Testis (tissue), 3 donors: Measurements from ENCODE around the gene MEAF6. TPM values are rescaled to one million over a fixed set of nuclear protein-coding genes. Genes with fewer than 3 reads are reported as not detected.
A peak's percentile ranks its signal among the peaks of the same experiment; 100 is the strongest.

Experiments used
- DNase-seq: peaks from one replicate; pipeline ENCODE4 v3.0.0-alpha.2; 2019
- H3K27ac ChIP-seq, 2 donors: fragments of 200-600 bp; sonication (generic); one replicate each; pipeline ENCODE4 v1.5.1; 2019
- H3K27me3 ChIP-seq: fragments of 200-600 bp; sonication (generic); one replicate; pipeline ENCODE4 v1.5.1; 2019
- H3K36me3 ChIP-seq: fragments of 200-600 bp; sonication (generic); one replicate; pipeline ENCODE4 v1.5.1; 2017; ENCODE audit warnings: low read depth; ENCODE audit errors: missing control alignments
- H3K4me1 ChIP-seq: fragments of 200-600 bp; sonication (generic); one replicate; pipeline ENCODE4 v1.5.1; 2019
- H3K4me3 ChIP-seq, 2 donors: fragments of 200-600 bp; sonication (generic); one replicate each; pipeline ENCODE4 v1.5.1; 2017 to 2019
- H3K9me3 ChIP-seq: fragments of 200-600 bp; sonication (generic); one replicate; pipeline ENCODE4 v1.5.1; 2017
- POLR2A ChIP-seq: fragments of 450-650 bp; IDR thresholded peaks from one replicate; pipeline ENCODE4 v1.6.1; 2017; ENCODE audit warnings: antibody characterized with exemption, mild to moderate bottlenecking, moderate library complexity
- WGBS, 2 donors: methylation state at CpG; one replicate each; pipeline ENCODE4 v1.1.5; 2018; 5-methylcytosine and 5-hydroxymethylcytosine counted together
- intact Hi-C: fragments of 100-400 bp; cut with DNase I; formaldehyde crosslinking; loops from one replicate; pipeline ENCODE4 v1.15.1; 2023; ENCODE audit warnings: low total_unique reads
- polyA plus RNA-seq: library from polyadenylated mRNA; stranded (reverse); fragments of 350-450 nt; fragmentation: Illumina TruSeq; extraction: RNeasy Lipid Tissue Mini Kit (QIAGEN cat#74804); gene quantifications from one replicate; pipeline ENCODE4 v1.2.3, GENCODE V29; 2014; ENCODE audit warnings: low read depth, low replicate concordance; ENCODE audit not compliant: insufficient read depth
- total RNA-seq, 2 donors: library from RNA; depleted of rRNA; stranded (reverse); fragments of >200 nt; gene quantifications; one replicate each; pipeline ENCODE4 v1.2.3, GENCODE V29; 2016
- TF ChIP-seq, protein P1 (sequence below), 3 experiments: fragments of 450-650 bp in 2 of 3; fragments of 200-600 bp in 1 of 3; sonication (generic) in 1 of 3; IDR thresholded peaks; one replicate each; pipeline ENCODE4 v1.5.1; 2016 to 2019; ENCODE audit warnings: antibody characterized with exemption in 3 of 3, mild to moderate bottlenecking in 2 of 3, moderate library complexity in 1 of 3

Gene MEAF6
- total and polyA plus RNA-seq, 3 donors from 2014 or later: 132 to 140 (median 134) TPM

DNA sequence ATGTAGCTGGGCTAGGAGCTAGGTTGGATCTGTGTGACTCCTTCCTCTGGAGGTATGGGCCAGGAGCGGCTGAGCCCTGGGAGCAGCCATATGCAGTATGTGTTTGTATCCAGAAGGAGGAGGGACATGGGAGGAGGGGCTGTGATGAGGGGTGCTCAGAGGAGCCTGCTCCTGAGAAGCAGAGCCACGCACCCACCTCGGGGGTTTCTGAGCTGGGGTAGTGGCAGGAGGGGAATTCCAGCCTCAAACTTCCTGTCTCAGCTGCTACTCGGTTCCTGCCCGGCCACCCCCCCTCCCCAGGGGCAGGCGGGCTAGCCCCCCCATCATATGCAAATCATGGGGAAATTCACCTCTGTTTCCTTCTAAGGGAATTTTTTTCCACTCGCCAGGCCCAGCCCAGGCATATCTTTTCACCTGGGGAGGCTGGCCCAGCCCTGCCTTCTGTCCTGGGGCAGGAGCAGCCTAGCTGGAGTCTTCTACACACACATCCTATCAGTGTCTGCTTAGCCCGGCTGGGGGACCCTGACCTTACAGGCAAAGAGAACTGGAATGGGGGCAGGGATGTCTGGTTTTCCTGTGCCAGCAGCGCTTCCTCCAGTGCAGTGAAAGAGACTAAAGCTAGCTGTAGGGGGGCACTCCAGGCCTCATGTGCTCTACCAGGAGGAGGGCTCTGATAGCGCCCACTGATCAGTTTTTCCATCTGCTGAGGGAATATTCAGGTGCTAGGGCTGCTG is 37.2 kb downstream of the MEAF6 start:
- Histone ChIP-seq H3K27ac (peak overlapping the region; percentile 75 to 94), H3K4me1 (peaks cover 55% of the 10 kb centered on the region), H3K9me3 (no peaks in the 10 kb centered on the region), H3K4me3 (no peak overlapping the region), H3K36me3 (no peaks in the 10 kb centered on the region), H3K27me3 (no peaks in the 10 kb centered on the region)
- TF ChIP-seq, protein P1, sequence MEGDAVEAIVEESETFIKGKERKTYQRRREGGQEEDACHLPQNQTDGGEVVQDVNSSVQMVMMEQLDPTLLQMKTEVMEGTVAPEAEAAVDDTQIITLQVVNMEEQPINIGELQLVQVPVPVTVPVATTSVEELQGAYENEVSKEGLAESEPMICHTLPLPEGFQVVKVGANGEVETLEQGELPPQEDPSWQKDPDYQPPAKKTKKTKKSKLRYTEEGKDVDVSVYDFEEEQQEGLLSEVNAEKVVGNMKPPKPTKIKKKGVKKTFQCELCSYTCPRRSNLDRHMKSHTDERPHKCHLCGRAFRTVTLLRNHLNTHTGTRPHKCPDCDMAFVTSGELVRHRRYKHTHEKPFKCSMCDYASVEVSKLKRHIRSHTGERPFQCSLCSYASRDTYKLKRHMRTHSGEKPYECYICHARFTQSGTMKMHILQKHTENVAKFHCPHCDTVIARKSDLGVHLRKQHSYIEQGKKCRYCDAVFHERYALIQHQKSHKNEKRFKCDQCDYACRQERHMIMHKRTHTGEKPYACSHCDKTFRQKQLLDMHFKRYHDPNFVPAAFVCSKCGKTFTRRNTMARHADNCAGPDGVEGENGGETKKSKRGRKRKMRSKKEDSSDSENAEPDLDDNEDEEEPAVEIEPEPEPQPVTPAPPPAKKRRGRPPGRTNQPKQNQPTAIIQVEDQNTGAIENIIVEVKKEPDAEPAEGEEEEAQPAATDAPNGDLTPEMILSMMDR (IDR thresholded peaks at IDR 0.05): no peak
- no peak for TF ChIP-seq POLR2A
- no peak for DNase-seq
- intact Hi-C loops: no loop called here
- 46 to 57% methylated on average over 5 to 10 of the region's 10 CpGs for WGBS, 2 donors

DNA sequence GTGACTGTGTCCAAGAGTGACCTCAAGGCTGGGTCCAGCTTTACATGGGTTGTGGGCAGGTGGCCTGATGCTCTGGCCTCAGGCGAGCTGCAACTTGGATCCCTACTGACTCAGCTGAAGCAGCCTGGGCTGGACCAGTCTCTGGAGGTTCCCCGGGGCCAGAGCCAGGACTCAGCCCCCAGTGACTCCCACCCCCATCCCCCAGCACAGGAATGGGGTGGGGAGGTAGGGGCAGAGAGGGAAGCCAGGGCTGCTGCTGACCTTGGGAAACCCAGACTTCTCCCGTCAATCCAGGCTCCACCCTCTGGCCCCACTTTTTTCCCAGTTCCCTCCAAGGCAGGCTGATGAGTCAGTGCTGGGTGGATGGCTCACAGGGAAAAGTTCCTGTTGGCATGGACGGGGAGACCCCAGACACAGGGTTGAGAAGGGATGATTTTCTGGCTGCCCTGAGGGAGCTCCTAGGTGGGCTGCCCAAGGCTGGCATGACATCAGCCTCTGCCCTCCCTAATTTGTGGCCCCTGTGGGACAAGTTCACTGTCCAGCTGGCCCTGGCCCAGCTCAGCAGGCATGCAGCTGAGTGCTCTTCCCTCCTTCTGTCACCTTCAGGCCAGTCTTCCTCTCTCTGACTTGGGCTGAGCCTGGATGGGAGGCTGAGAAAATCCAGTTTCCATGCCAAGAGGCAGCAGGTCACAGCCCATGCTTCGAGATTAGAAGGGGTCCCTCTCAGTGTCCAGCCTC is 37.9 kb downstream of the MEAF6 start:
- peaks cover 59% of the 10 kb centered on the region for H3K4me1 ChIP-seq
- DNase-seq: peak; percentile 76
- TF ChIP-seq, protein P1 (IDR thresholded peaks at IDR 0.05): no peak
- TF ChIP-seq POLR2A: no peak
- H3K36me3 ChIP-seq: no peaks in the 10 kb centered on the region
- H3K27me3 ChIP-seq: no peaks in the 10 kb centered on the region
- WGBS, 2 donors: 29% methylated on average over 5 of the region's 5 CpGs; no CpG with 5 or more reads in 1 of the 2 donors
- no peak overlapping the region for H3K4me3 ChIP-seq
- H3K27ac ChIP-seq: peak overlapping the region; percentile 75 to 94
- intact Hi-C loops: no loop called here
- no peaks in the 10 kb centered on the region for H3K9me3 ChIP-seq

DNA sequence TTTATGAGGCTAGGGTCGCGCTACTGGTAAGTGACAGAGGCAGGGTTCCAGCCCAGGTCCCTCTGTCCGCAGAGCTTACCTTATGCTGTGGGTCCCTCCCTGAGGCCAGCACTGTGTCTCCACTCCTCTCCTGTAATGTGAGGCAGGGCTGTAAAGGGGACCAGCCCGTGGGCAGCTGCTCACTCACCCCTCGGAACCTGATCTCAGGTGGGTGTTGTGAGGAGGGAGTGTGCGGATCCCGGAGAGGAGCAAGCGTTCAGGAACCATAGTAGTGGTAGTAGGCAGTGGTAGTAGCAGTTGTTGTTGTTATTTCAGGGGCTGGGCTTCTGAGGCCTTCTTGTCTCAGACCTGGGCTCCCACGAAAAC is 38.5 kb downstream of the MEAF6 start:
- H3K27me3 ChIP-seq: no peaks in the 10 kb centered on the region
- no peaks in the 10 kb centered on the region for H3K9me3 ChIP-seq
- no peak for DNase-seq
- intact Hi-C loops: no loop called here
- 79 to 94% methylated on average over 8 to 9 of the region's 9 CpGs for WGBS, 2 donors
- no peak for TF ChIP-seq POLR2A
- TF ChIP-seq, protein P1 (IDR thresholded peaks at IDR 0.05): no peak
- H3K36me3 ChIP-seq: no peaks in the 10 kb centered on the region
- H3K27ac ChIP-seq: peak overlapping the region; percentile 75 to 94
- H3K4me3 ChIP-seq: no peak overlapping the region
- H3K4me1 ChIP-seq: peaks cover 64% of the 10 kb centered on the region

DNA sequence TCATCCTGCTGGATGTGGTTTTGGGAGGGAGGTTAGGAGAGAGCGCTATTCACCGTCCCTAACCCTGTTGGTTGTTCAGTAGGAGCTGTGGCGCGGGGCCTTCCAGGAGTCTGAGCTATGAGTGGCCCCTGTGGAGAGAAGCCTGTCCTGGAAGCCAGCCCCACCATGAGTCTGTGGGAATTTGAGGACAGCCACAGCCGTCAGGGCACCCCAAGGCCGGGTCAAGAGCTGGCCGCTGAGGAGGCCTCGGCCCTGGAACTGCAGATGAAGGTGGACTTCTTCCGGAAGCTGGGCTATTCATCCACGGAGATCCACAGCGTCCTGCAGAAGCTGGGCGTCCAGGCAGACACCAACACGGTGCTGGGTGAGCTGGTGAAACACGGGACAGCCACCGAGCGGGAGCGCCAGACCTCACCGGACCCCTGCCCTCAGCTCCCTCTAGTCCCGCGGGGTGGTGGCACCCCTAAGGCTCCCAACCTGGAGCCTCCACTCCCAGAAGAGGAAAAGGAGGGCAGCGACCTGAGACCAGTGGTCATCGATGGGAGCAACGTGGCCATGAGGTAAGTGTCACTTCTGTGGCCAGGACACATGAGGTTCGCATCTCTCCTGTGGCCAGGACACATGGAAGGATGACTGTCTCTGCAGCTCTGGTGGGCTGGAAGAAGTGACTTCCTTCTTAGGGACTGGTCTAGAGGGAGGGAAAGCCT is 39.0 kb downstream of the MEAF6 start:
- TF ChIP-seq, protein P1 (IDR thresholded peaks at IDR 0.05): no peak
- no peak for TF ChIP-seq POLR2A
- H3K36me3 ChIP-seq: no peaks in the 10 kb centered on the region
- H3K27me3 ChIP-seq: no peaks in the 10 kb centered on the region
- intact Hi-C loops: no loop called here
- DNase-seq: no peak
- no peaks in the 10 kb centered on the region for H3K9me3 ChIP-seq
- WGBS, 2 donors: 89 to 90% methylated on average over 7 to 22 of the region's 24 CpGs
- peaks cover 64% of the 10 kb centered on the region for H3K4me1 ChIP-seq
- peak overlapping the region; percentile 94 to 95 for H3K4me3 ChIP-seq
- H3K27ac ChIP-seq: peak overlapping the region; percentile 91 to 94
